ENCODE data around the gene TENM4.

The TENM4 gene

DNA sequence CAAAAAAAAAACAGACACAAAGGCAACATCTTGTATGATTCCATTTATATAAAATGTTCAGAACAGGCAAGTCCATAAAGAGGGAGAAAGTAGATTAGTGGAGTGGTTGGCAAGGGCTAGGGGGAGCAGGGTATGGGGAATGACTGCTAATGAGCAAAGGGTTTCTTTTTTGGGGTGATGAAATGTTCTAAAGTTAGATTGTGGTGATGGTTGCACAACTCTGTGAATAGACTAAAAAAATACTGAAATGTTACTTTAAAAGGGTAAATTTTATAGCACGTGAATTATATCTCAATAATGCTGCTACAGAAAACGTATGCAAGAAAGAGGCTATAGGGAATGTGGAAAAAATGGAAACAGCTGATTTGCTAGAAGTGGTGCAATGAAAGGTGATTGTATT, 155.1 kb downstream of the TENM4 start:
- DNase-seq = no peak

DNA sequence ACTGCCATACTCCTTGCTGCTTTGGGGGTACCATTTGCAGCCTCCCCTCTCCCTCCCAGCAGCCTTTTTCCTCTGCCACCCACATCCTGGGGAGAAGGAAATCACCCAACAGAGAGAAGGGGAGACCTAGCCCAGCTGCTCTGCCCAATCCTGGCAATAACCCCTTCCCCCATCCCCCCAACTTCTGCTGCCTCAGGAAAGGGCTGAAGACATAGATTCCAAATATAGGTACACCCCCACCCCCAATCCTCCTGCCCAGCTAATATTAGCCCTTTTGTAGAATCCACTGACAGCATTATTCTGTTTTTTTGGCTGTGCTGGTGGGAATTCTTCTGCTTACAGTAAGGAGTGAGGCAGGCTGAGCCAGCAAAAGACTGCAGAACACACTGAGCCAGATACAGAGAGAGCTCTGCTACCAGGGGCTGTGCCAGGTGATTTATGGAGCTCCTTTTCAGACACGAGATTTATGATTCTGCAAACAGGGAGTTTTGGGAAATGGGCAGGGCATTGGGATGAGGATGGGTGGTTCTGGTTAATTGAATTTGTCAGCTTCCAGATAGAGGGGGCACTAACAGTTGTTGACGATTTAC, 164.0 kb downstream of the TENM4 start:
- no peak for DNase-seq

DNA sequence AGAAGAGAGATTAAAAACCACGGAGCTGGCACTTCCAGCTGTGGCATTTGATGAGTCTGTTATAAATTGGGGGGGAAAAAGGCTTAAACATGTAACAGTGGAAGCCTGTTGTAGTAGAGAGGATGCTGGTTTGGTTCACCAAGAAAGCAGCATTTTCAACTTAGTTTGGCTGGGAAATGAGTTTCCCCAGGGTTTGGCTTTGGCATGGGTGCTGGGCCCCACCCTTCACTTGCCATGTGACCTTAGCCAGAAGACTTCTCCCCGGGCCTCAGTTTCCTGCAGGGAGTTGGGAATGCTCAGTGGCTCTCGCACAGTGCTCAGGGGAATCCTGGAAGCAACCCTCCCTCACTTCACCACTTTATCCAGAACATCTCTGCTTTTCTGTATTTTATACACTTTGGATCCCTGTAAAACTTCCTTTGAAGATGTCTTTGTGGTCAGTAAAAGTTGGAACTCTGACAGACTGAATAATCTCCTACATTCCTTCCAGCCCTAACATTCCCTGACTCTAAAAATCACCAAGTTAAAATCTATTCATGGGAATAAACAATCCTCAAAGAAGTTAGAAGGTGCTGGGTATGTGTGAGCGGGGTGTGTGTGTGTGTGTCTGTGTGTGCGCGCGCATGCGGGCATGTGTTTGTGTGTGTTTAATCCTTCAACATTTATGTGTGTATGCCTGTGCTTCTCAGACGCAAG, 166.0 kb downstream of the TENM4 start:
- DNase-seq = no peak

- no peak for DNase-seq
These were observed 167.0 kb downstream of the TENM4 start for GRCh38 chr11:79273781-79274180.

DNA sequence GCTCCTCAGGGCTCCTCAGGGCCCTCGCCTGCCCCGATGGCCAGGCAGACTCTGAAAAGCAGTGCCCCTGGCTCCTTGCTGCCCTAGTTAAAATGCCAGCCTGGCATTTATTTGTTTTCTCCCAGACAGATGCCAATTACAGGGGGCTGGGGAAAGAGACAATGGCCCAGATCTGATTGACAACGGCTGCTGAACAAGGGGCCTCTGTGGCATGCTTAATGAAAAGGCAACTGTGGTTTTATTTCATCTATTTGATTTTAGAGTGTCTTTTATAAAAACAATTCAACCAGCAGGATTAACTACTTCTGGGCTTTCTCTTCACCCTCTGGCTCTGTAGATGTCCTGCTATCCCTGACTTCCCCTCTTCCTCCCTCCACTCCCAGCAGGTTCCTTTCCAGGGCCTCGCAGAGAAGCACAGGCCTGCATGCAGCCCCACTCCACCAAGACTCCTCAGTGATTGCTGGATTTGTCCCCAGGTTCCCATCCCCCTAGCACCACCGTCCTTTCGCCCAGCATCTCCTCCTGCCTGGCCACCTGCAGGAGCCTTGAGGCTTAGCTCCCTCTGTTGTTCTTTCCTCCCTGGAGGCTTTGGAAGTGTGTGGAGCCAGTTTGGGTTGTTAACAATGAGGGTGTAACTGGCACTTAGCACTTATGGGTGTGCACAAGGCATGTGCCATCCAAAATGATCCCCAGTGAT, 171.1 kb downstream of the TENM4 start:
- DNase-seq = no peak

DNA sequence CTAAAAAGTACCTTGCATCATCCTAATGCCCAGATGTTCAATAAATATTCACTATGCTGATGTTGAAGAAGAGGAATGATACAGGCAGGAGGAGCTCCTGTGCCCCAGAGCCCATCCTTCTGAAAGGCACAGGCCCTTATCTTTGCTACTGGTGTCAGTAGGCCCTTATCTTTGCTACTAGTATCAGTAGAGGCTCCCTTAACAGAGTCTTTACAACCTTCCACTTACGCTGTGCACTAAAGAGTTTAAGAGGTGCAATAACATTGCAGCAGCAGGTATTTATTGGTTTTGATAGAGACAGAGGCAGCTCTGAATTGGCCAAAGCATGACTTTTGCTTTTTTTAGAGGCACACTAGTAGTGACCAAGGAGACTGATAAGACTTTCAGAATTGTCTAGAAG, 174.4 kb downstream of the TENM4 start:
- no peak for DNase-seq

DNA sequence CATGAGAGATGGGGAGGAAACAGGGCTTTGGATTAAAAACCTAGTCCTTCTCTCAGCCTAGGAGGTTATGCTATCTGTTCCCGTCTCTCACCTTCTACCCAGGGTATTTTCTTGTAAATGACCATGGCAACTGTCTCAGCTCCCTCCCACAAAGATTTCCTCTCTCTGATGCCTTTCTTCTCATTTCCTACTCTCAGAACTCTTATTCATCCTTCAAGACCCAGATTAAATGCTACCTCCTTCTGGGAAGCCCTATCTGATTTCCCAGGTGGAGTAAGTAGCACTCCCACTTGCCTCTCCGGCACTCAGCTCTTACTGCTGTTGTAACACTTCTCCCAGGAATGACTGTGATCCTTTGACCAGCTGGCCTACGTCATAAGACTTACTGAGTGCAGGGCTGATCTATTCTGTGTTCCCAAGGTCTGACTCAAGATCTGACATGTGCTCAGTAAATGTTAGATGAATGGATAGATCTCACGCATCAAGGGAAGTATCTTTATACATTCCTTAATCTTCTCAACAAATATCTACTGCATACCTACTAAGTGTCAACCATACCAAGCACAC, 175.0 kb downstream of the TENM4 start:
- no peak for DNase-seq

DNA sequence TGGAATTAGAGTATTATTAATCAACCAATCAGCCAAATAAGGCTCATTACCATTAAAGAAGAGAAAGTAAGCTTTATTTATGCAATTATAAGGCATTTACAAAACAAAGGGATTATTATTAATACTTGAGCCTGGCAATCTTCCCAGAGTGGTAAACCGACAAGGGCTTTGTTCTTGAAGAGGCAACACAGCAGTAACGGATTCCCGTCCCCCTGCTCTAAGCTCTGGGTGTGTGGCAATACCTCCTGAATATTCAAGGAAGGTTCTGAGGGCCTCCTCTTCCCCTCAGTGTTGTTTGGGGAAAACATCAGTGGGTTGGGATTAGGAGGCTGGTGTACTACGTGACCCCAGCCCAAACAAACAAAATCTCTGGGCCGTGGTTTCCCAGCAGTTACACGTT, 176.5 kb downstream of the TENM4 start:
- DNase-seq = no peak

DNA sequence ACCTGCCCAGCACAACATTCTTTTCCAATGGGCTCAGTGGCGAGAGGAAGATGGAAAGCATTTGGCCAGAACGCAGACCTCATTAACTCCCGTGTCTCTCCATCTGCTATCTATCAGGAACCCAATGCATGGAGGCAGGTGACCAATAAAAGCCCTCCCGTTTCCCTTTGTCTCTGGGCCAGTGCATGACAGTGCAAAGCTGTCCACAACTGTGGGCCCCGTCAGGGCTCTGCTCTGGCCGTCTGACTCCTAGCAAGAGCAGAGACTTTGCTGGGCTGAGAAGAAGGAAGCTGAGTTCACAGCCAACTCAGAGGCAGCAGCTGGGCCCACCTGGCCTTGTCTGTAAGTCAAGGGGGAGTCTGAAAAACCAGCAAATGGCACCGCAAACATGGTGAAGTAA, 177.8 kb downstream of the TENM4 start:
- no peak for DNase-seq

DNA sequence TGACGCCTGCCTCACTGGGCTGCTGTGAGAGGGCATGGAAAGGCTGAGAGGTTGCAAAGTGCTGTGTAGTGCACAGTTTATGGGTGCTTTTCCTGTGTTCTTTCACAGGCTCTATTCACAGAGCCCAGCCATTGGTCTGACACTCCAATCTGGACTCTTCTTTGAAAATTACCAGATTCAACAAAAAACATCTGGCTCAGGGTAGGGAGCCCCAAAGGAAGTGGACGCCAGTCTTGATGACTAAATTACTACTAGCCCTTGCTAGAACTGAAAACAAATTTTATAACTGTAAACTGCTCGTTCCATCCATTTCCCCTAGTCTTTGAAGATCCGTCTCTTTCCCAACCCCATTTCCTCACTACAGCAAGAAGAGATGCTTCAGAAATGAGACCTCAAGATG, 178.6 kb downstream of the TENM4 start:
- no peak for DNase-seq

DNA sequence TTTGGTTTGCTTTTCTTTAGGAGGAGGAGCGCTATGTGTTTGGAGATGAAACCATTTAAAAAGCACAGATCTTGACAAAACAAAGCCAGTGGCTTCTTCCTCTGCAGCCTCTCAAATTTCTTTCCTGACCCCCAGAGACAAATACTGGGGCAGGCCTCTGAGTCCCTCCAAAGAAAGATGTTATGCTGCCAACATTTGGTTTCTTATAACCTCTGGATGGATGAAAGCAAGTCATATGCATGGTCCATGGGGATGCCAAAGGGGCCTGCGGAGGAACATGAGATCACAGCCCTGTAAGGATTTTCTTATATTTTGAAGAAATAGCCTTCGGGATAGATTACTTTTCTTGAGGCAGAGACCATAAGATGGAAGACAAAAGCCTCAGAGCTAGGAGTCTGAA, 179.1 kb downstream of the TENM4 start:
- no peak for DNase-seq

DNA sequence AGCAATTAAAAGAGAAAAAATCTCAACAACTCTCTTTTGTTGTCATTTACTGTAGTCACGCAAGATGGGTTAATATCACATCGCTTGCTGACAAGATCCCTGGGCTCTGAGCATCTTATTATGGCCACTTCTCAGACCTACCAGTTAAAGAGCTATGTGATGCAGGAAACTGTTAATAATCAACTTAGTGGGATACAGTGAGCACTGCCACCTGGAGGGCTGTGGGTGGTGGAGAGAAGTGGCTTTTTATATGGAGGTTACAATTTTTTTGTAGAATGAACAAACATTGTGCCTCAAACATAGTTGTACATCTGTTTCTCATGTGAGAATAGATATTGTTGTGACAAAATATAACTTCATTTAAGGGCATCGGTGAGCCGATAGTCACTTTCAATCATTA, 181.0 kb downstream of the TENM4 start:
- no peak for DNase-seq

DNA sequence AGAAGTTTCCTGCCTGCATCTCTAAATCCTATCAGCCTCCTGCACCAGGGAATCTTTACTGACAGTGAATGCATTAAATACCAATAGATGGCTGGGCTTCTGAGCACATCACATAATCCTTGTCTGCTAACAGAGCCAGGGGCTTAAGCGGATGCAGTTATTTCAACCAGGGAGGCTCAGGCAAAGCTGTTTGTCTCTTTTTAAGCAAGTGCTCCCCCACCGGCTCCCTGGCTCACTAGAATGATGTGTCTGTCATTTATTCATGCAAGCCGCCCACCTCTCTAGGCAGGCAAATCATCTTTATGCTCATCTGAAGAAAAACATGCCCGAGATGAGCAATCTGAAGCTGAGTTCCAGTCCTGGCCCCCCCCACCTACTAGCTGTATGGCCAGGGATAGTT, 182.3 kb downstream of the TENM4 start:
- DNase-seq = no peak

DNA sequence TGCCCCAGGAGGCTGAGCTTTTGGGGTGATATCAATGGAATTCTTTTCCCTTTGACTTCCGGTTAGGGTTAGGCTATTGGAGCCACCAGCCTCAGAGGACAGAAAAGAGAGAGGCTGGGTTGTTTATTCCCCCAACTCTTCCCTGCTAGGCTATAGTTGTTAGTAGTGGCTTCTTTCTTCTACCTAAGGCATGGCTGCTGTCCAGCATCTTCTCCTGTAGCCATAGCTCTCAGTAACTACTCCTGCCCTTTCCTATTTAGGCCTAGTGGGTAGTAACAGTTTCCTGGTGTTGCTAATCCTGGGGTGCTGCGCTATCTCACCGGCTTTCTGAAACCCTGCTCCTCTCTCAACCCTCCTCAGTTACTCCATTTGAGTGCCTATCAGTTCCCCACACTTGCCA, 184.9 kb downstream of the TENM4 start:
- no peak for DNase-seq

DNA sequence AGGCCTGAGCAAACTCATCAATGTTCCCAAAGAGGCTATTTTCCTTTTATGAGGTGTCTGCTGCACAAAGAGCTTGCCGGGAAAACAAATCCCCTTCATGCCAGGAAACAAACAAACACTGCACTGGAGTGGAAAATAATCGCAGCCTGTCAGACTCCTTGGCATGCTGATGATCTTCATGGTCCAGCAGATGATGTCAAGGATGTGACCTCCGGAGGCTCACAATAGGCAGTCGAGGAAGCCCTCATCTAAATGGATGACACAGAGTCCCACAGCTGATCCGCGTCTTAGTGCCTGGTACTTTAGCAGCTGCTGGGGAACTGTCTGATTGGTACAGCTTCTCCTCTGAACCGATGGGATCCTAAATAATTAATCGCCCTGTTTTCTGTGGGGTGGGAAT, 187.6 kb downstream of the TENM4 start:
- no peak for DNase-seq

DNA sequence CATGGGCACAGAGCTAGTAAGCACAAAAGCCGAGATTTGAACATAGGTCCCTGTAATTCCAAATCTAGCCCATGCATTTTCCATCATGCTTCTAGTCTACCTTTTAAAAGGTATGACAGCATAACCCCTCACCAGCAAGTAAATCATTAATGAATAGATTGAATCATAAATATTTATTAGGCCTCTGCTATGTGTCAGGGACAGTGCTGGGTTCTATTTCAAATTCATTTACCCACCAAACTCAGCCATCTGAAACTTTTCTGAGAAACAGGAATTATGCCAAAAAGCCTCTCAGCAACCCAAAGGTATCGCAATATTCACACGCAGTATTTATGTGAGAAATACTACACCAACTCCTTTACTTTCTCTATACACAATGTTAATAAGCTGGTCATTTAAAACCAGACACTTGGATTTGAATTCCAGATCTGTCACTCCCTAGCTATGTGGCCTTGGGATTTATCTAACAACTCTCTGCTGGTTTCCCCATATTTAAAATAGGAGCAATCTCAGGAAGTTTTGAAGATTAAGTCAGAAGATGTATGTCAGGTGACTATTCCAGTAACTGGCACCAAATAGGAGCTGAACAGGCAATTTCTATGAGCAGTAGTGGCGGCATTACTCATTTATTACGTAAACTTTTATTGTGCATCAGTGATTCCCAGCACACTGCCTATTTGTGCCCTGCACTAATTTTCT, 191.4 kb downstream of the TENM4 start:
- DNase-seq = no peak

DNA sequence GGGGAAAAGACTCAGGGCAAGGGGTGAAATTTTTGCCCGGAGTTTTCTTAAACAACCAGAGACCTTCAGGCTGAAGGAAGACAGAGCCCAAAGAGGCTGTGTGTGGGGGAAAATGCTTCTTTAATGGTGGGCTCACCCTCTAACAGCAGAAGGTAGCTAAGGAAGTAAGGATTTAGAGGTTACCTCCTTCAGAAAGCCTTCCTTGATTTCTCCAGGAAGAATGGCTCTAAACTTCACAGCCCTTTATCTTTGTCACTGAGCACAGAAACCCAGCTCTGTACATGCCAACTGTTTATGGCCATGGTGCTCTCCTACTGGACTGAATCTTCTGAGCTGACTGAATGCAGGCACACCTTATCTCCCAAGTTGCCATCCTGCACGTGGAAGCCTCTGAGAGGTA, 196.0 kb downstream of the TENM4 start:
- no peak for DNase-seq

- no peak for DNase-seq
These were observed 196.5 kb downstream of the TENM4 start for GRCh38 chr11:79244241-79244772.

GRCh38 chr11:79243422-79244210, 197.2 kb downstream of the TENM4 start:
- DNase-seq = no peak

DNA sequence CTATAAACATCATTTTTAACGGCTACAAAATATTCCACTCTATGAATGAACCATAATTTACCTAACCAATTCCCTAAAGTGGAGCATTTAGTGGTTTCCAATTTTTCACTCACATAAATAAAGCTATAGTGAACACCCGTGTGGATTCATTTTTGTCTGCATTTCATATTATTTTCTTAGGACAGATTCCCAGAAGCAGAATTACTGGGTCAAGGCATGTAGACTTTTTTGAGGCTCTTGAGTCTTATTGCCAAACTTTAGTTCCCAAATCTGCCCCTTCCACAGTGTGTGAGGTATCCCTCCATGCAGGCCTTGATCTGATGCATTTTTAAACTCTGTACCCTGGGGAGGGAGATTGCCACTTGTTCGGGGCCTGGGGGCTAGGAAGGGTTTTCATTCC, 198.2 kb downstream of the TENM4 start:
- no peak for DNase-seq

DNA sequence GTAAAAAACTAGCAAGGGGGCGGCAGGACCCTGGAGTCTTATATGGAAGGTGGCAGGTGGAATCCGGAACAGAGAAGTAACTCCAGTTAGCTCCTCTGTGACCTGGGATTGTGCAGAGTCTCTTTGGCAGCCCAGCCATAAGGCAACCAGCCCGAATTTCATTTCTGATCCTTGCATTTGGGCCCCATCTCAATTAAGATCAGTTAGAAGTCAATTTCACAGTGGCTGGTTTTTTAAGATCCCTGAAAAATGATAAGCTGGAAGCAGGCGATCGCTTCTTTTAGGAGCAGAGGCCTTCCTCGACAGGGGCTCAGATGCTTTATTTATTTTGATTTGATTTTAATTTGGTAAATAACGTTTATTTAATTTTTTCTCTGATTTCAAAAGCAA, 199.0 kb downstream of the TENM4 start:
- no peak for DNase-seq

DNA sequence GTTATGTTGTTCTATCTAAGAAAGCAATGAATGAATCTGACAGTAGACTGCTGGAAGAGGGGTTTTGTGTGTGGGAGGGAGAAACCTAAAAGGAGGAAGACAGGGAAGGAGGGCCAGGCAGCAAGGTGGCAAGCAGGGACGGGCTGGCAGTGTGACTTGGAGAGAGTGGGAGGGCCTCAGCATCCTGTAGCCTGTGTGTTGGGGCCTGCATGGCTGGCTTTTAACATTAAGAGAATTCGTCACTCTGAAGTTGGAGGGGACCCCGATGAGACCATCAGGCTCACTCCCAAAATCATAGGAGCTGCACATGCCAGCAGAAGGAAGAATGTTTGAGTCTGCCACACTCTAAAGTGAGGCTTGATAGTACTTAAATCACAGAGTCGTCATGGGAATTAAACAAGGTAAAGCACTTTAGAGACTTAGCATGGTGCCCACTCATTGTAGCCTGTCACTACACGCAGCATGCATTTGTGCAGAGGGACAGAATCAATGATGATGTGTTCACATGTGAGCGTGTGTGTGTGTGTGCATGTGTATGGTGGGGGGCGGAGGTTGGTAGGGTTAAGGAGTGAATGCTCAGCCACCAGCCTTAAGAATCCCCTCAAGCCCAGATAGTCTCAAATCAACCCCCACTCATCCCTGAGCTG, 199.5 kb downstream of the TENM4 start:
- no peak for DNase-seq
